HG03108 (cell line): Measurements from ENCODE around the gene TLE4.
"Not testable (repeated sequence)": the region's sequence is repeated elsewhere in the genome, so short reads cannot be mapped to it uniquely, and the experiment has no call there.

Source experiments
- ATAC-seq: cut with Tn5 transposase; IDR thresholded peaks from one replicate; pipeline ENCODE4 v1.9.1; 2021; ENCODE audit warnings: moderate library complexity; ENCODE audit not compliant: unreplicated experiment

The TLE4 gene

GRCh38 chr9:79709743-79710674 is 138.2 kb downstream of the TLE4 start:
- ATAC-seq, result no peak

GRCh38 chr9:79711874-79712273 is 140.1 kb downstream of the TLE4 start:
- ATAC-seq, result no peak

- no peak for ATAC-seq
These were observed 147.3 kb downstream of the TLE4 start for GRCh38 chr9:79719021-79719420.

DNA sequence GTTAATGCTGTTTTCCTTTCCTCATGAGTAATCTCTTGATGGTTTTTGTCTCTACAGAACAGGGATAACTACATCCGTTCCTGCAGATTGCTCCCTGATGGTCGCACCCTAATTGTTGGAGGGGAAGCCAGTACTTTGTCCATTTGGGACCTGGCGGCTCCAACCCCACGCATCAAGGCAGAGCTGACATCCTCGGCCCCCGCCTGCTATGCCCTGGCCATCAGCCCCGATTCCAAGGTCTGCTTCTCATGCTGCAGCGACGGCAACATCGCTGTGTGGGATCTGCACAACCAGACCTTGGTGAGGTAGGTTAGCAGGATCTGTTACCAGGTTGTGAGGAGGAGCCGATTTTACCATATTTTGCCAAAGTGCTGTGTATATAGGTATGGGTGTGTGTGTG is 148.2 kb downstream of the TLE4 start:
- no peak for ATAC-seq

DNA sequence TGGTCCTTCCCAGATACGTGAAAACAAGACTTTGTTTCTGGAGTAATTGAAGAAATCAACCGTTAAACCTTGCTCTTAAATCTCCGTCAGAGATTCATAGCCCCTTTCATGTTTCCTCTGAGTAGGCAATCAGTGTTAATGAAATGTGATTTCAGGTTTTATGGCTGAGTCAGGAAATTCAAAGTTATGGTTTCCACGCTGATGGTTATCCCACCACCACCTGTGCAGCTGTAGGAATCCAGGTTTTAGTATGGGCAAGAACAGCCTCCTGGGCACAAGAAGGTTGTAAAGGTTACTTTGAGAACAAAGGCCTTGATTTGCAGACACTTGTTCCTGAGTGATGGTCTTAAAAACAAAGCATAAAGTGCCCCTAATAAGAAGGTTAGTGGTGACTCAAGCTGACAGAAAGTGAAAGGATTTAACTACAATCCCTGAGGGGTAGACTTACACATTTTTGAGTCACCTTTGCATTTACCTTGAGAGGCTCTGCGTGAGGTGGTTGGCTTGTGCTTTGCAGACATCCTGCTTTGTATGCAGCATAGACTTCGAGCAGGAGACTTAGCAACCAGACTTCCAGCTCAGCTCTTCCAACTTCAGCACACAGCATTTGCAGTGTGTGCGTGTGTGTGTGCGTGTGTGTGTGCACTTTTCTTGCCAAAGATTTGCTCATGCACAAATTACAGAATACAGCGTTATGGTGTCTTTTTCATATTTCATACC is 159.6 kb downstream of the TLE4 start:
- ATAC-seq, result peak; percentile 66

GRCh38 chr9:79735023-79735779 is 163.4 kb downstream of the TLE4 start:
- ATAC-seq, result no peak

GRCh38 chr9:79736051-79736450 is 164.3 kb downstream of the TLE4 start:
- no peak for ATAC-seq

DNA sequence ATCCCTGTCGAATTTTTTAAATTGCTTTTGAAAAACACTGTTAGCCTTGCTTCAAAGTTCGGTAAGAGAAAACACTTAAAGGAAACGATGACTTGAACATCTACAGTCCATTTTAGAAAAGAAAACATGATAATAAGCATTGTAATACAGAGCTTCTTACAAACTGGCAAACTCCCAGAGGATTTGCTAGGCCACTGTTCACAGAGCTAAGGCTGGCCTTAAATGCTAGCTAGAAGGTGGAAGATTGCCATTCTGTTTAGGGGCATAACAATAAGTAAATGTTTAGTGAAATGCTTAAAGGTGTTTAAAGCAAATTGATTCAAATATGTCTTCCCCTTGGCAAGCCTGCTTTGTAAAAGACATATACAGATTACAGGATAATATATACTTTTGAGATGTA is 169.6 kb downstream of the TLE4 start:
- ATAC-seq, result no peak

DNA sequence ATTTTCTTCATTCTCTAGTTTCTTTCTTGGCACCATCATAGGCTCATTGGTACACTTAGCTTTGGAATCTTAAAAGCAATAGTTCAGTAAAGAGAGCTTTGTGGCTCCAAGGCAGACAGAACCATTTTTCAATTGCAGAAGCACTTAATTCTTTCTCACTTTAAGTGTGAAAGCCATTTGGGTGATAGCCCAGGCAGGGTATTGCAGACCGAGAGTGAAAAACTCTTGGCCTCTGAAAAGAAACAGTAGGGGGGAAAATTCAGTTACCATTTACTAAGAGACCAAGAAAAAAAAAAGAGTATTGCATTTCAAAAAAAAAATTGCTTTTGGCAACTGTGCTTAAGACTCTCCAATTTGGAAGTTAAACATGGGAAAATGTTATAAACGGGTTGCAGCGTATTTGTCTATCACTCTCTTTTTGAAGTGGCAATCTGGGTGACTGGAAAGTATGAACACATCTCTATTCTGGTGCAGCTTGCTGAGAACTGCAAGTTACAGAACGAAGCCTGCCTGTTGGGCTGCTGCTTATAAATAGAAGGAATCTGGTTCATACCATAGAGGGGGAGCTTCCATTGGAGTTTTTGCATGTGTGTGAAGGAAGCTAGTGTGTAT is 170.5 kb downstream of the TLE4 start:
- no peak for ATAC-seq

GRCh38 chr9:79744521-79744920 is 172.8 kb downstream of the TLE4 start:
- no peak for ATAC-seq

DNA sequence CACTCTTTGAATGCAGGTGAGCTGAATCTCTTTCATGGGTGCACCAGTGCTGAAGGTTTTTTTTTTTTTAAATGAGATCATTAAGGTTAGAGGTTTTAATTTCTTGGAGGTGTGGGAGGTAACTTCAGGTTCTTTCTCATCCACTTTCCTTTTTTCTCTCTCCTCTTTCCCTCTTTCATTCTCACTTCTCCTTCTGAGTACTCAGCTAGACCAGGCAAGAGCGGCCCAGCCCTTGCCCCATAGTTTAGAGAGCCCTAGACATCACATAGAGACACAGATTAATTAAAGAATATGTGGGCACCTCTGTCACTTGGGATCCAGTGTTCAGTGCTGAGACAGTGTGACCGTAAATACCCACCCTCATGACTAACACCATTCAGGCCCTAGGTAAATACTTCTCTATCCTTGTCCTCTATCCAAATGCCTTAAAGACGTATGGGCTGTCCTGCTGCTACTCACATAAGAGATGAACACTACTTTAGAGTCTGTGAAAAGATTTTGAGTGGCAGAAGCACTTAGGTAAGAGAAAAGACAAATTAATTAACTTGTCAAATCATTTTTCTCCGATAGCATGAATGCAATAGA is 174.1 kb downstream of the TLE4 start:
- ATAC-seq, result no peak

DNA sequence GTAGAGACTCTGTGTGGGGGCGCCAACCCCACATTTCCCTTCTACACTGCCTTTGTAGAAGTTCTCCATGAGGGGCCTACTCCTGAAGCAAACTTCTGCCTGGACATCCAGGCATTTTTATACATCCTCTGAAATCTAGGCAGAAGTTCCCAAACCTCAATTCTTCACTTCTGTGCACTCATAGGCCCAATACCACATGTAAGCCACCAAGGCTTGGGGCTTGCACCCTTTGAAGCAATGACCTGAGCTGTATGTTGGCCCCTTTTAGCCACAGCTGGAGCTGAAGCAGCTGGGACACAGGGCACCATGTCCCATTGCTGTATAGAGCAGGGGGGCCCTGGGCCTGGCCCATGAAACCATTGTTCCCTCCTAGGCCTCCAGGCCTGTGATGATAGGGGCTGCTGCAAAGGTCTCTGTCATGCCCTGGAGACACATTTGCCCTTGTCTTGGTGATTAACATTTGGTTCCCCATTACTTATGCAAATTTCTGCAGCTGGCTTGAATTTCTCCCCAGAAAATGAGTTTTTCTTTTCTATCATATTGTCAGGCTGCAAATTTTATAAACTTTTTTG is 180.2 kb downstream of the TLE4 start:
- ATAC-seq, result not testable (repeated sequence)

GRCh38 chr9:79756414-79756813 is 184.6 kb downstream of the TLE4 start:
- no peak for ATAC-seq

- no peak for ATAC-seq
These were observed 185.3 kb downstream of the TLE4 start for GRCh38 chr9:79757074-79757473.

DNA sequence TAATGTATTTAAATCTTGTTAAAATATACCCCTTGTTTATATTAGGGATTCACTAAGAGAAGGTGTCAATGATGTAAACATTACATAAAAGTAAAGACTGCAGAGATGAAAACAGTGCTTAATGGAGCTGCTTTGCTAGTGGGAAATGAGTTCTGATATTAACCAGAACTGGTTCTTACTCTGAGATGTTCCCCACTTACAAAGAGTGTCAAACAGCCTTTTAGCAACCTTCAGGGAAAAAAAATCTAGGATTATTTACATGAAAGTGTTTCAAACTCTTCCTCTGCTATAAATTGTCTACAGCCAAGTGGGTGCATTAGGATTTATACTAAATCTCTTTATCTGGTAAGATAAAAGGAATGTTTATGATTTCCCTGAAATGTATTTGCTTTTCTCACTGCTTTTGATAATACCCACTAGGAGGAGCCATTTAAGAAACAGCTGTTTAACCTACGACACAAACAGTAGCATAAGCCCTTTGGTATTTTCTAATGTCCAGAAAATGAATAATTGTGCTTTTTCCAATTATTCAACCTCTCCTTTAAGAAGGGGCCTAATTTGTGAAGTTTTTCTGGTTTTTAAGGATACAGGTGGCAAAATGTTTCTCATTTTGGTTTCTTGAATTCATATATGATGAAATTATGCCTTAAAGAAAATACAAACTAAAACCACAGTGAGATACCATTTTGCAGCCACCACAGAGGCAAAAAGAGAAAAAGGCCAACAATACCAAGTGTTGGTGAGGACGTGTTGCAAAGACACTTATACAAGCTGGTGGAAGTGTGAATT is 186.3 kb downstream of the TLE4 start:
- no peak for ATAC-seq

DNA sequence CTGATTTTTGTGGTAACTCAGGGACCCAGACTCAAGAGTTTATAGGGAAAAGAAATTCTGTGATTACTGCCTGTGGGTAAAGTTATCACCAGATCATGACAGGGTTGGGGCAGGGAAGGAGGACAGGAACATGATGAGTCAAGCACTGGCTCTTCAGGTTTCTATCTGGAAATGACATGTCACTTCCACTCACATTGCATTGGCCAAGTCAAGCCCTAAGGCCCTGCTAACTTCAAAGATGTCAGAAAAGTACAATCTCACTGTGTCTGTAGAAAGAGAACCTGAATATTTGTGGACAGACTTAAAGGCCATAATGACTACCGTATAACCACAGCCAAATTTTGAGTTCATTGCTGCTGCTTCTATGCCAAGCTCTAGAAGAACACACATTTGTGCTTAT is 187.7 kb downstream of the TLE4 start:
- no peak for ATAC-seq

- no peak for ATAC-seq
These were observed 190.3 kb downstream of the TLE4 start for GRCh38 chr9:79762070-79762469.

DNA sequence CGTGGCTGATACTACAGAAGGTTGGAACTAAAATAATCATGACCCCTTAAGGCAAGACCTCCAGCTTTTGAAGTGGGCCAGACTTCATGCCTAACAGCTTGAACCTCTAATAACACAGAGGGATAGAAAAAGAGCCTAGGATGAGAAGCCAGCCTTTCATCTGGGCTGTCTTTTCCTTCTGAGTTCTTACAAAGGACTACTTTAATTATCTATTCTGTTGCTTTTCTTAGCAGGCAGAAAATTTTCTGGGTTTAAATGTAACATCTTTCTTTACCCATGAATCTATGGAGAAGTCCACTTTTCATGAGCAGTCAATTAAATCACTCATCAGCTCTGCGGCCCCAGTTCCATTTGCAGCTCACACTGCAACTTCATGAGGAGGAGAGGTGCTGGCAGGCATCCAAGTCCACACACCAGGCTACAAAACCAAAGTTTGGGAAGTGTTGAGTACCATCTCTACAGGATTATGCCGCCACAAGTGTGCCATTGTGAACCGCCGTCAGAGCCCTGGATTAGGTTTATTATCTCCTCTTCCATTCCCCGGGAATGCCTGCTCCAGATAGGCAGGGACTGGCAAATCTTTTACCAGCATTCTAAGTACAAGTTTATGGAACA is 192.0 kb downstream of the TLE4 start:
- ATAC-seq, result no peak

DNA sequence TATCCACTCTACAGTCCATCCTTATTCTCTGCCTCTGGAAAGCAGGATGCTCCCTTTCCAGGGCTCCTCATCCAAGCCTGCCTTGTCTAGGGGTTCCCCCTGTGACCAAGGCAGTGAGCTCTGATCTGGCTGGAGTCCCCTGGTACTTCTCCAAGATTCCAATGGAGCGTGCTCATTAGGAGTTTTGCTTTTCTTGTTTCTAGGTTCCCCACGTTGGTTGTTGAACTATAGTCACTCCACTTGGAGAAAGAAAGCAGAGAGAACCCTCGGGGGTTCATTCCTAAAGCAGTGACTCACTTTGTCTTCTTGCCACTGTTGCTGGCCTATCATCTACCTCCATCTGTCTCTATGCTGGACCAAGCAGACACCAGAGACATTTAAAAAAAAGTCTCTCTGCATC is 192.6 kb downstream of the TLE4 start:
- no peak for ATAC-seq
